Body of pancreas (tissue), 4 donors: ENCODE measurements around the gene EPB41L3.

Experiments used
- CTCF ChIP-seq, 7 experiments: fragments of 450-650 bp in 4 of 7; fragments of 200-600 bp in 3 of 7; sonication (generic) in 3 of 7; IDR thresholded peaks; one replicate each; pipeline ENCODE4 v1.5.1; 2016 to 2019; ENCODE audit warnings: antibody characterized with exemption in 7 of 7
- POLR2A ChIP-seq, 3 donors: fragments of 450-650 bp; IDR thresholded peaks; one replicate each; pipeline ENCODE4 v1.6.1; 2016; ENCODE audit warnings: antibody characterized with exemption in 3 of 3, mild to moderate bottlenecking in 2 of 3

DNA sequence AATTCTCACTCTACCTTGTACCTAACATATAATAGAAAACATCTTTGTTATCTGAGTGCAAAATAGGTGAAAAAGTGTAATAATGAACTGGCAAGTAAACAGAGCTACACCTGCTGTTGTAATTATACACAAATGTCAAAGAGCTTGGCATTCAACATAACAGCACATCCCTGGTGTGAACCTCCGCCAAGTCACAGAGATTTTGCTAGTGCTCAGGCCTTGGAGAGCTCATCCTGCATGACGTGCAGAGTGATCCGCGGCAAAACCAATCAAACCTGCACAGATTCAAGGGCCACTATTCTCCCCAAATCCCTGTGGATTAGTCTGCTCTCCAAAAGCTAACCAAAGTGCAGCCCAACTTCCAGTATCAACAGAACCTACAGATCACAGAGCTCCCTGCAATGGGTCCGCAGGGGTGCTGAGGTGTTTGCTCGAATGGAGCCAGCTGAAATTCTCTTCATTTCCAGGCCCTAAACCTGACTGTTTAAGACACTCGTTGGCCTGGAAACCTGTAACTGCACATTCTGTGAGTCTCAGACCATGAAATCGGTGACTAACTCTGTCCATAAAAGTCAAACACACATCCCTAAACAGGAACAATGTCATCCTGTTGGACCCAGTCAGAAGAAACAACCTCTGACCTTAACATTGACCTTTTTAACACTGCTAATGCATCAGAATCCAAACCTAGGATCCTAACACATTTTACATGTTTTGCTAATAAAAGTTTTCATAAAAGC lies 111.8 kb downstream of the EPB41L3 start:
- TF ChIP-seq POLR2A (IDR thresholded peaks at IDR 0.05) (no peak), CTCF (IDR thresholded peaks at IDR 0.05) (no peak)
